ENCODE measurements around the gene ITGA2. TPM values are rescaled to one million over a fixed set of nuclear protein-coding genes. Genes with fewer than 3 reads are reported as not detected.

The ITGA2 gene
- total RNA-seq, 1 experiment from 2014 or later: 28.4 TPM

Other genes with a start within 250 kb of the ITGA2 start
- gene ITGA1, start 201.4 kb upstream of the ITGA2 start, total RNA-seq (2014; rRNA removed; shearing (Covaris generic)): 47.7 and 74.6 TPM in 2 replicates
- gene PELO, start 201.4 kb upstream of the ITGA2 start, total RNA-seq (2014; rRNA removed; shearing (Covaris generic)): 30.6 and 33.4 TPM in 2 replicates
- gene MOCS2, start 120.4 kb downstream of the ITGA2 start, total RNA-seq (2014; rRNA removed; shearing (Covaris generic)): 65.7 and 74.0 TPM in 2 replicates